GM10847 (cell line): ENCODE results near the gene OR1L4.

Experiments used
- POLR2A ChIP-seq: IDR thresholded peaks from 2 replicates; pipeline ENCODE4 v1.6.1; 2011; ENCODE audit not compliant: insufficient read length; ENCODE audit errors: extremely low read depth

The OR1L4 gene

GRCh38 chr9:122723690-122724089 lies at the start of gene OR1L4:
OR1L4 (plus strand) TSS chr9:122723990; CDS start chr9:122723990, 0 bp downstream.
- TF ChIP-seq POLR2A = no peak

- no peak for TF ChIP-seq POLR2A
These were observed 38.9 kb upstream of the OR1L4 start for GRCh38 chr9:122684851-122685250.

GRCh38 chr9:122695696-122696095 lies 28.1 kb upstream of the OR1L4 start:
- no peak for TF ChIP-seq POLR2A

GRCh38 chr9:122718038-122718437 lies 5.8 kb upstream of the OR1L4 start:
- no peak for TF ChIP-seq POLR2A

- TF ChIP-seq POLR2A = no peak
These were observed 4.6 kb upstream of the OR1L4 start for GRCh38 chr9:122719218-122719617.

- no peak for TF ChIP-seq POLR2A
These were observed 18.2 kb downstream of the OR1L4 start, which contains the start of gene OR1L6 for GRCh38 chr9:122742003-122742402. OR1L6 (plus strand) TSS chr9:122742303; CDS start chr9:122749848, 7,545 bp downstream.

GRCh38 chr9:122754825-122755224 lies 31.0 kb downstream of the OR1L4 start:
- no peak for TF ChIP-seq POLR2A

- no peak for TF ChIP-seq POLR2A
These were observed 44.0 kb downstream of the OR1L4 start for GRCh38 chr9:122767817-122768216.
